Mucosa of descending colon (tissue), 3 donors: ENCODE data around the gene BRF1. TPM values are rescaled to one million over a fixed set of nuclear protein-coding genes. Genes with fewer than 3 reads are reported as not detected.

Experiments
- ATAC-seq: fragments of 200-7000 bp; cut with Tn5 transposase; one replicate; pipeline ENCODE4 v1.9.1; 2020; ENCODE audit warnings: mild to moderate bottlenecking, moderate library complexity
- DNase-seq, 3 donors: peaks; one replicate each; pipeline ENCODE4 v3.0.0-alpha.2; 2020
- H3K36me3 ChIP-seq: fragments of 200-600 bp; one replicate; pipeline ENCODE4 v1.8.0; 2021; ENCODE audit warnings: low read depth, mild to moderate bottlenecking
- H3K4me1 ChIP-seq: fragments of 200-600 bp; one replicate; pipeline ENCODE4 v1.8.0; 2021; ENCODE audit warnings: low read depth, mild to moderate bottlenecking
- H3K4me3 ChIP-seq: fragments of 200-600 bp; one replicate; pipeline ENCODE4 v1.8.0; 2021; ENCODE audit warnings: mild to moderate bottlenecking
- H3K9me3 ChIP-seq: fragments of 200-600 bp; one replicate; pipeline ENCODE4 v1.8.0; 2021; ENCODE audit warnings: mild to moderate bottlenecking
- intact Hi-C, 2 donors: fragments of 100-400 bp; cut with DNase I in 1 of 2; cut with micrococcal nuclease in 1 of 2; formaldehyde crosslinking; loops; one replicate each; pipeline versions ENCODE4 v1.11.0 to v1.11.1; 2022; cut with DNase I, micrococcal nuclease
- total RNA-seq, 3 donors: library from RNA; stranded (reverse); fragmentation: NEBNext Ultra II Directional in 2 of 3; extraction: Animal tissue kit (Norgen Biotek cat#: 25700) in 2 of 3; gene quantifications; one replicate each; pipeline versions ENCODE4 v1.2.1 to v1.2.4, GENCODE V29; 2021 to 2023
- TF ChIP-seq, protein P1 (sequence below): fragments of 200-600 bp; IDR thresholded peaks from one replicate; pipeline ENCODE4 v1.8.0; 2022; ENCODE audit warnings: antibody characterized with exemption, mild to moderate bottlenecking
- donor health status: DM: no; HTN: no; CAD: no; lungs with moderate emphysema.
- donor health status: DM: no; HTN: no; CAD: no.
- donor health status: DM: no; HTN: yes; CAD: no.

The BRF1 gene
- total RNA-seq, 3 donors from 2014 or later, result 27.4 to 40.1 (median 34.2) TPM

DNA sequence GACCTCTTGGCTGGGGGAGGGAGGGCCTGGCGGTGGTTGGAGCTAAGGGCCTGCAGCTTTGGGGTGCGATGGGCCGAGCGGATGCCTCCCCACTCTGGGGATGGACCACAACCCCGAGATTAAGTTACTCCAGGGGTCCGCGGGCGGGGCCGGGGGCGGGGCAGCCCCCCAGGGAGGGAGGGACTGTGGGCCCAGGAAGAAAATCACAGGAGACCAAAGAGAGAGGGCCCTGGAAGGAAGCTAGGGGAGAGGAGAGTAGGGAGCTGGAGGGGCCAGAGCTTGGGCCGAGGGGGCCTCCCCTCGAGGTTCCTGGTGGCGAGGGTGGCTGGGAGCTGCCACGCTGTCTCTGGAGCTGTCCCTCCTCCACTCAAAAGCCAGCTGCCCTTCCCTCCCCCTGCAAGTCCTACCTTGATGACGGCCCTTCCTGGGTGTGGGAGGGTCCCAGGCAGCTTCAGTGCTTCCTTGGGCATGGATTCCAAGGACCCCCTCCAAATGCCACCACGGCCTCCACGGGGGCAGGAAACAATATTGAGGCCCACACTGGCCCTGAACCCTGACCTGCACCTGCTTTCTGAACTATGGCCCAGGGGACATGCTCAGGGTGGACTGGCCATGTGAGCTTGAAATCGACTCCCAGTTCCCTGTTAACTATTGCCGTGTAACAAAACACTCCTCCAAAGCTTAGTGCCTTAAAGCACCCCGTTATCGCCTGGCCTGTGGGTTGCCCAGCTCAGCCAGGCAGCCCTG is 119.1 kb downstream of the BRF1 start:
- no peaks in the 10 kb centered on the region for H3K36me3 ChIP-seq
- ATAC-seq (no peak), DNase-seq (no peak)
- H3K4me1 ChIP-seq, result peaks cover 12% of the 10 kb centered on the region
- no peak overlapping the region for H3K4me3 ChIP-seq
- TF ChIP-seq, protein P1, sequence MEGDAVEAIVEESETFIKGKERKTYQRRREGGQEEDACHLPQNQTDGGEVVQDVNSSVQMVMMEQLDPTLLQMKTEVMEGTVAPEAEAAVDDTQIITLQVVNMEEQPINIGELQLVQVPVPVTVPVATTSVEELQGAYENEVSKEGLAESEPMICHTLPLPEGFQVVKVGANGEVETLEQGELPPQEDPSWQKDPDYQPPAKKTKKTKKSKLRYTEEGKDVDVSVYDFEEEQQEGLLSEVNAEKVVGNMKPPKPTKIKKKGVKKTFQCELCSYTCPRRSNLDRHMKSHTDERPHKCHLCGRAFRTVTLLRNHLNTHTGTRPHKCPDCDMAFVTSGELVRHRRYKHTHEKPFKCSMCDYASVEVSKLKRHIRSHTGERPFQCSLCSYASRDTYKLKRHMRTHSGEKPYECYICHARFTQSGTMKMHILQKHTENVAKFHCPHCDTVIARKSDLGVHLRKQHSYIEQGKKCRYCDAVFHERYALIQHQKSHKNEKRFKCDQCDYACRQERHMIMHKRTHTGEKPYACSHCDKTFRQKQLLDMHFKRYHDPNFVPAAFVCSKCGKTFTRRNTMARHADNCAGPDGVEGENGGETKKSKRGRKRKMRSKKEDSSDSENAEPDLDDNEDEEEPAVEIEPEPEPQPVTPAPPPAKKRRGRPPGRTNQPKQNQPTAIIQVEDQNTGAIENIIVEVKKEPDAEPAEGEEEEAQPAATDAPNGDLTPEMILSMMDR, result no peak
- no peaks in the 10 kb centered on the region for H3K9me3 ChIP-seq
- intact Hi-C loops, result no loop called here

DNA sequence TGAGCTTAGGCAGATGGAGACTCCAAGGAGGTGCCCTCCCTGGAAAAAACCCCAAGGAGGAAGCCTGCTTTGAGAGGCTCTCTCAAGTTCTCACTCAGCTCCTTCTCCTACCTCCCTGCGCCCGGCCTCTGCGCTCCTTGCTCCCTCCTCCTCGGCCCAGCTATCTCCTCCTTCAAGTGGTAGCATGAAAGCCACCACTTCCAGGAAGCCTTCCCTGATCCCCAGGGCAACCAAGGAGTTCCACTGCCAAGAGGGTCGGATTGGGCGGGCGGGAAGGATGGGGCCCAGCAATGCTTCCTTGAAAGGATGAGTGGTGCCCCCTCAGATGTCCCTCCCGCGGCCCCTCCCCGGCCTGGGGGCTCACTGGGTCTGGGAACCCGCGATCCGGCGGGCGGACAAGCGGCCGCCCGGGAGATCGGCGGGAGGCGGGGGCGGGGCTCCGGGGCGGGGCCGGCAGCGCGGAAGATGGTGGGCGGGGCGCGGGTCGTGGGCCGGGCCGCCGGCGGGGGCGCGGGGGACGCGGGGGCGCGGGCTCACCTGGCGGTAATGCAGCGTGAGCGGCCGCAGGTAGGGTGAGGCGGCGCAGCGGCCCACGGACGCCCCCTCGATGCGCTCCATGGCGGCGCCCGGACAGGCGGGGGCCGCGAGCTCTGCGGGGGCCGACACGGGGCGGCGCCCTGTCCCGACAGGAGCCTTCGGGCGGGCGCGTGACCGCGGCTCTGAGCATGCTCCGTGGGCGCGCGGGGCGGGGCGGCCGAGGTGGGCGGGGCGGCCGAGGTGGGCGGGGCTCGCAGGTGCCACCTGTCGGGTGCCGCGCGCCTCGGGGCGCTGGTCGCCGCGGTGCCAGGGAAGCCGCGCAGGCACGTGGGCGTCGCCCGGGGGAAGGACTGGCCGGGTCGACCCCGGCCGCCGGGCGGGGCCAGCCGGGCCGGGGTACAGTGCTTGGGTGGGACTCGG is 119.9 kb downstream of the BRF1 start, which contains the start of gene NUDT14:
NUDT14 (minus strand) TSS at position 721 of the 957 bp plus-strand sequence; CDS start at position 618, 103 bp downstream.
- H3K4me3 ChIP-seq, result peak within 1 kb of the TSS; percentile 17
- no peaks in the 10 kb centered on the region for H3K9me3 ChIP-seq
- TF ChIP-seq, protein P1, result no peak
- DNase-seq (peak; percentile 89 to 97 (median 94)), ATAC-seq (peak; percentile 96)
- intact Hi-C loops, result no loop called here
- H3K36me3 ChIP-seq, result no peaks in the 10 kb centered on the region
- H3K4me1 ChIP-seq, result peaks cover 12% of the 10 kb centered on the region

DNA sequence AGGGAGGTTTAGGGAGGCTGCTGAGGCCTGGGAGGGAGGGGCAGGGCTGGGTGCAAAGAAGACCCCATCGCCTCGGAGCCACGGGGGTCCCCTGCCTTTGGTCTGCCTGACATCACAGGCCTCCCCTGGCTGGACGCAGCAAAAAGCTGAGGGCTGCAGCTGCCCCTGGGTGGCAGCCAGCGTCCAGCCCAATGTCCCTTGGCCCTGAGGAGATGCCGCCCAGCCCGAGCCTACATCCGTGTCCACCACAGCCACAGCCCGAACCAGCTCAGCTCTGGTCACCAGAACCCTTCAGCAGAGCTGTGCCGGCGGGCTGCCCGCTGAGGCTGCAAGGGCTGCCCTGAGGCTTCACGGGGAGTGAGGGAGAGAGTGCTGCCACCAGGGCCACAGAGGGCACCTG is 121.6 kb downstream of the BRF1 start:
- ATAC-seq (no peak), DNase-seq (no peak)
- TF ChIP-seq, protein P1, result no peak
- Histone ChIP-seq H3K4me3 (no peak overlapping the region), H3K4me1 (peaks cover 12% of the 10 kb centered on the region), H3K36me3 (no peaks in the 10 kb centered on the region), H3K9me3 (no peaks in the 10 kb centered on the region)
- intact Hi-C loops, result no loop called here

DNA sequence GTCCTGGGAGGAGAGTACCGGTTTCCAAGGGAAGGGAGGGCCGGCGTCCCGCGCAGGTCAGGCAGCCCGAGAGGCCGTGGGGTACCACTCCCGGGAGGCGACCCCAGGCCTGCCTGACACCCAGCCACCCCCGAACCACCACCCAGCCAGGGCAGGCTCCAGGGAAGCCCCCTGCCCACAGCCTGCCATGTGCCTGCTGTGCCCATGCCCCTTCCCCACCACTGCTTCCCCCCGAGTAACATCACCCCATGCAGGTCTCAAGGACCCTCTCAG is 122.0 kb downstream of the BRF1 start:
- TF ChIP-seq, protein P1, result no peak

DNA sequence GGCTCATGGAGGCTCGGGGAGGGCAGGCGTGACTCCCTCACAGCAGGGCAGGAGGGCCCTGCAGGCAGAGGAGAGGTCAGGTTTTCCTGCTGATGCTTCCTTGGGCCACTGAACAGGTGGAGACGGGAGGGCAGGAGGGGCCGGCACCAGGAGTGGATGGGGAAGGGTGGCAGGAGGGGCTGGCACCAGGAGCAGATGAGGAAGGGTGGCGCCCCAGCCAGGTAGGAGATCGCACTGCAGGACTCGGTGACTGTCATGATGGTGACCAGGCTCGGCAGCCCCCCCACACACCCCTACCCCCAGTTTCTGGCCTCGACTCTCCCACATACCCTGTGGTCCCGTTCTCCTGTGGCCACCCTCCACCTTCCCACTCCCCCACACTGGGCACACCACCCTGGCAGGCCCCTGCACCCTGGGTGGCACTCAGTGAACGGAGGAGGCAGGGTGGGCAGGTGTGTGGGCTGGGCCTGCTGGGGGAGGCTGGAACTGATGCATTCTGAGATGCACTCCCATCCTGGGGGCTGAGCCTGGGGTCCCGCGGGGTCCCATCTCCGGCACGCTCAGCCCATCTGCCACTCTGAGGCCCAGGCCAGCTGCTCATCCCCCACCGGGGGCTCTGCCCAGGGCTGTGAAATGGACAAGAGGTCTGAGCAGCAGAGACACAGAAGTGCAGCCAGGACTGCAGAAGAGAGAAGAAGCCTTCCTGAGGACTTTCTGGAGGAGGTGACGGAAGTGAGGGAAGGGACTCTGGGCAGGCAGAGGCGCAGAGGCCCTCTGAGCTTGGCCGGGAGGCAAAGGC is 122.5 kb downstream of the BRF1 start:
- DNase-seq, result no peak
- intact Hi-C loops, result no loop called here
- Histone ChIP-seq H3K4me1 (peaks cover 12% of the 10 kb centered on the region), H3K36me3 (no peaks in the 10 kb centered on the region), H3K4me3 (no peak overlapping the region), H3K9me3 (no peaks in the 10 kb centered on the region)
- TF ChIP-seq, protein P1, result no peak
- no peak for ATAC-seq

More for the DNA sequence above, 122.0 kb downstream of the BRF1 start:
- H3K36me3 ChIP-seq, result no peaks in the 10 kb centered on the region
- H3K9me3 ChIP-seq, result no peaks in the 10 kb centered on the region
- peaks cover 12% of the 10 kb centered on the region for H3K4me1 ChIP-seq
- no peak for DNase-seq
- intact Hi-C loops, result no loop called here
- ATAC-seq, result no peak
- H3K4me3 ChIP-seq, result no peak overlapping the region
